CD14-positive monocyte (primary cell): ENCODE data around the gene IL36RN. TPM values are rescaled to one million over a fixed set of nuclear protein-coding genes. Genes with fewer than 3 reads are reported as not detected.

Experiments used
- DNase-seq, 3 donors: peaks; one replicate each; pipeline ENCODE4 v3.0.0-alpha.2; 2011 to 2022
- H2AFZ ChIP-seq: 2 replicates; pipeline ENCODE4 v1.6.0; 2012; ENCODE audit warnings: mild to moderate bottlenecking, low read depth, low read length, inconsistent platforms; ENCODE audit not compliant: insufficient read depth, poor library complexity, severe bottlenecking
- H3K27ac ChIP-seq, 2 donors: 1 replicate in 1 of 2; 2 replicates in 1 of 2; pipeline ENCODE4 v1.5.1; 2012 to 2013; ENCODE audit warnings: low read length in 2 of 2, control low read depth in 1 of 2, inconsistent platforms in 1 of 2, low read depth in 1 of 2, mild to moderate bottlenecking in 1 of 2
- H3K27me3 ChIP-seq, 2 donors: one replicate each; pipeline versions ENCODE4 v1.6.0 to v1.6.1; 2011 to 2013; ENCODE audit warnings: low read length in 2 of 2; ENCODE audit not compliant: control insufficient read depth in 2 of 2, insufficient read depth in 2 of 2
- H3K36me3 ChIP-seq, 2 donors: replicated peaks in 1 of 2; 1 replicate in 1 of 2; 2 replicates in 1 of 2; pipeline versions ENCODE4 v1.5.1 to v1.6.1; 2012 to 2013; ENCODE audit warnings: low read length in 2 of 2, control low read depth in 1 of 2, inconsistent platforms in 1 of 2, mild to moderate bottlenecking in 1 of 2; ENCODE audit not compliant: insufficient read depth in 2 of 2, control insufficient read depth in 1 of 2
- H3K4me1 ChIP-seq, 2 donors: 1 replicate in 1 of 2; 2 replicates in 1 of 2; pipeline versions ENCODE4 v1.5.1 to v1.6.1; 2012 to 2013; ENCODE audit warnings: low read length in 2 of 2, control low read depth in 1 of 2, inconsistent platforms in 1 of 2, mild to moderate bottlenecking in 1 of 2, moderate library complexity in 1 of 2; ENCODE audit not compliant: insufficient read depth in 2 of 2, control insufficient read depth in 1 of 2
- H3K4me2 ChIP-seq: replicated peaks from 2 replicates; pipeline ENCODE3; 2012; ENCODE audit warnings: low read length, moderate library complexity, mild to moderate bottlenecking; ENCODE audit not compliant: poor library complexity, severe bottlenecking; ENCODE audit errors: extremely low read depth
- H3K4me3 ChIP-seq, 3 experiments: fragments of 200-600 bp in 1 of 3; sonication (generic) in 1 of 3; replicated peaks in 1 of 3; 1 replicate in 2 of 3; 2 replicates in 1 of 3; pipeline ENCODE4 v1.5.1; 2011 to 2013; ENCODE audit warnings: low read length in 3 of 3, mild to moderate bottlenecking in 3 of 3, control low read depth in 2 of 3, low read depth in 2 of 3, inconsistent platforms in 1 of 3, moderate library complexity in 1 of 3
- H3K79me2 ChIP-seq: 2 replicates; pipeline ENCODE4 v1.6.0; 2012; ENCODE audit warnings: mild to moderate bottlenecking, control low read depth, inconsistent platforms, low read length, moderate library complexity; ENCODE audit not compliant: insufficient read depth
- H3K9ac ChIP-seq: 2 replicates; pipeline ENCODE4 v1.6.0; 2017; ENCODE audit warnings: low read length, mild to moderate bottlenecking; ENCODE audit not compliant: insufficient read depth, poor library complexity, severe bottlenecking
- H3K9me3 ChIP-seq, 2 donors: replicated peaks in 1 of 2; 1 replicate in 1 of 2; 2 replicates in 1 of 2; pipeline versions ENCODE4 v1.5.1 to v1.6.1; 2012 to 2013; ENCODE audit warnings: low read length in 2 of 2, control low read depth in 1 of 2; ENCODE audit not compliant: control insufficient read depth in 1 of 2, insufficient read depth in 1 of 2
- H4K20me1 ChIP-seq: 2 replicates; pipeline ENCODE4 v1.6.0; 2012; ENCODE audit warnings: mild to moderate bottlenecking, low read length, control low read depth, moderate library complexity; ENCODE audit not compliant: insufficient read depth
- H3K27ac Mint-ChIP-seq, 7 donors: one replicate each; pipeline ENCODE4 v1.8.0; 2020; ENCODE audit warnings: mild to moderate bottlenecking in 7 of 7, mixed read lengths in 7 of 7, moderate library complexity in 6 of 7, inconsistent platforms in 2 of 7
- H3K27me3 Mint-ChIP-seq, 3 donors: one replicate each; pipeline ENCODE4 v1.8.0; 2021 to 2022; ENCODE audit warnings: low read depth in 3 of 3, mild to moderate bottlenecking in 3 of 3, mixed read lengths in 3 of 3, moderate library complexity in 3 of 3, inconsistent platforms in 1 of 3
- H3K36me3 Mint-ChIP-seq, 2 donors: one replicate each; pipeline ENCODE4 v1.8.0; 2020; ENCODE audit warnings: mixed read lengths in 2 of 2, inconsistent platforms in 1 of 2, mild to moderate bottlenecking in 1 of 2
- H3K4me1 Mint-ChIP-seq: one replicate; pipeline ENCODE4 v1.8.0; 2020; ENCODE audit warnings: mild to moderate bottlenecking, mixed read lengths
- H3K4me3 Mint-ChIP-seq, 2 donors: one replicate each; pipeline ENCODE4 v1.8.0; 2020; ENCODE audit warnings: mild to moderate bottlenecking in 2 of 2, mixed read lengths in 2 of 2, moderate library complexity in 1 of 2
- H3K9me3 Mint-ChIP-seq, 7 donors: one replicate each; pipeline ENCODE4 v1.8.0; 2020 to 2022; ENCODE audit warnings: mixed read lengths in 7 of 7, mild to moderate bottlenecking in 6 of 7, moderate library complexity in 6 of 7, inconsistent platforms in 2 of 7
- WGBS: methylation state at CpG from one replicate; pipeline ENCODE4 v1.1.5; 2013; ENCODE audit warnings: missing lambda C conversion rate; ENCODE audit not compliant: insufficient coverage; 5-methylcytosine and 5-hydroxymethylcytosine counted together
- intact Hi-C, 2 donors: fragments of 100-400 bp; cut with micrococcal nuclease; formaldehyde crosslinking; loops; one replicate each; pipeline versions ENCODE4 v1.15.0 to v1.15.1; 2023
- polyA plus RNA-seq, 3 donors: library from polyadenylated mRNA; depleted of rRNA in 1 of 3; unstranded in 2 of 3; stranded (reverse) in 1 of 3; fragments of 300-500 nt in 2 of 3; fragments of >200 nt in 1 of 3; fragmentation: Illumina TruSeq in 2 of 3; gene quantifications; 1 replicate in 2 of 3; 2 replicates in 1 of 3; pipeline ENCODE4 v1.2.3, GENCODE V29; 2012 to 2021
- TF ChIP-seq, protein P1 (sequence below): fragments of 200-600 bp; IDR thresholded peaks from one replicate; pipeline ENCODE4 v1.8.0; 2022; ENCODE audit warnings: antibody characterized with exemption, mild to moderate bottlenecking

IL36RN gene
- polyA plus RNA-seq, 3 donors = not detected

DNA sequence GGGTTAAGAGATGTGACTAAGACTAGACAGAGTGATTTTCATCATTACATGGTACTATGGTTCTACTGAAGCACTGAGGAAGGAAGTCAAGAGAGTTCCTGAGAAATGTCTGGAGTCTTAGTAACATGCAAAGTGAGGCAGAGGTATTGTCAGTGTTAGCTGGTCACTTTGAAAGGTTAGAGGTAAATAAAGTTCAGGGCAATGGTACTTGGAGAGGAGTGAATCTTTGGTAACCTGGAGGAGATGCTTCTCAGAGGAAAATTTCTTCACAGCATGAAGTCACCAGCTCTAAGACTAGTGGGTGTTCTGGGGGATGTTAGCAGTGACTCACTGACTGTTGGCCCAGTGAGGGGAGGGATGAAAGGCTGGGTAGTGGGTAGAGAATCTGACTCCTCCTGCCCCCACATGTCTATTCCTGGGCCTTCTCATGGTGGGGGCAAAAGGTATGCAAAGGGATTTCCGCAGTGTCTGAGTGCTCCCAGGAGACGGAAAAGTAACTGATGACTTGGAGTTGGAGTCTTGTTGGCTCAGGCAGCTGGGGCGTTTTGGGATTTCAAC, 45.1 kb downstream of the IL36RN start:
- H3K27ac ChIP-seq = no peak overlapping the region
- peaks cover 0 to 3% of the 10 kb centered on the region in 2 donors for H3K9me3 ChIP-seq
- no CpG with 5 or more reads among the region's 3 CpGs for WGBS
- H3K27me3 Mint-ChIP-seq = peaks cover 0 to 7% (median 0%) of the 10 kb centered on the region in 3 donors
- H3K27me3 ChIP-seq = no peaks in the 10 kb centered on the region
- peaks cover 13% of the 10 kb centered on the region for H3K4me1 Mint-ChIP-seq
- intact Hi-C loops = loop anchor here in 1 of 2 donors (2.0 kb wide), 1 partner anchor 21 kb away; no protein-coding TSS in a partner anchor
- H3K4me1 ChIP-seq = no peaks in the 10 kb centered on the region
- DNase-seq = peak in 2 of 3 donors; percentile 41 to 78
- H3K4me3 Mint-ChIP-seq = no peak overlapping the region
- H3K9ac ChIP-seq = no peak overlapping the region
- H3K36me3 ChIP-seq = no peaks in the 10 kb centered on the region
- H3K27ac Mint-ChIP-seq = peak overlapping the region in 2 of 7 donors; percentile 2 to 67
- TF ChIP-seq, protein P1, sequence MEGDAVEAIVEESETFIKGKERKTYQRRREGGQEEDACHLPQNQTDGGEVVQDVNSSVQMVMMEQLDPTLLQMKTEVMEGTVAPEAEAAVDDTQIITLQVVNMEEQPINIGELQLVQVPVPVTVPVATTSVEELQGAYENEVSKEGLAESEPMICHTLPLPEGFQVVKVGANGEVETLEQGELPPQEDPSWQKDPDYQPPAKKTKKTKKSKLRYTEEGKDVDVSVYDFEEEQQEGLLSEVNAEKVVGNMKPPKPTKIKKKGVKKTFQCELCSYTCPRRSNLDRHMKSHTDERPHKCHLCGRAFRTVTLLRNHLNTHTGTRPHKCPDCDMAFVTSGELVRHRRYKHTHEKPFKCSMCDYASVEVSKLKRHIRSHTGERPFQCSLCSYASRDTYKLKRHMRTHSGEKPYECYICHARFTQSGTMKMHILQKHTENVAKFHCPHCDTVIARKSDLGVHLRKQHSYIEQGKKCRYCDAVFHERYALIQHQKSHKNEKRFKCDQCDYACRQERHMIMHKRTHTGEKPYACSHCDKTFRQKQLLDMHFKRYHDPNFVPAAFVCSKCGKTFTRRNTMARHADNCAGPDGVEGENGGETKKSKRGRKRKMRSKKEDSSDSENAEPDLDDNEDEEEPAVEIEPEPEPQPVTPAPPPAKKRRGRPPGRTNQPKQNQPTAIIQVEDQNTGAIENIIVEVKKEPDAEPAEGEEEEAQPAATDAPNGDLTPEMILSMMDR = no peak
- peaks cover 0 to 5% (median 3%) of the 10 kb centered on the region in 7 donors for H3K9me3 Mint-ChIP-seq
- H4K20me1 ChIP-seq = no peaks in the 10 kb centered on the region
- no peak overlapping the region for H3K4me3 ChIP-seq
- no peak overlapping the region for H3K4me2 ChIP-seq
- H3K79me2 ChIP-seq = no peaks in the 10 kb centered on the region
- H2AFZ ChIP-seq = no peak overlapping the region
- H3K36me3 Mint-ChIP-seq = peaks cover 3 to 4% of the 10 kb centered on the region in 2 donors

DNA sequence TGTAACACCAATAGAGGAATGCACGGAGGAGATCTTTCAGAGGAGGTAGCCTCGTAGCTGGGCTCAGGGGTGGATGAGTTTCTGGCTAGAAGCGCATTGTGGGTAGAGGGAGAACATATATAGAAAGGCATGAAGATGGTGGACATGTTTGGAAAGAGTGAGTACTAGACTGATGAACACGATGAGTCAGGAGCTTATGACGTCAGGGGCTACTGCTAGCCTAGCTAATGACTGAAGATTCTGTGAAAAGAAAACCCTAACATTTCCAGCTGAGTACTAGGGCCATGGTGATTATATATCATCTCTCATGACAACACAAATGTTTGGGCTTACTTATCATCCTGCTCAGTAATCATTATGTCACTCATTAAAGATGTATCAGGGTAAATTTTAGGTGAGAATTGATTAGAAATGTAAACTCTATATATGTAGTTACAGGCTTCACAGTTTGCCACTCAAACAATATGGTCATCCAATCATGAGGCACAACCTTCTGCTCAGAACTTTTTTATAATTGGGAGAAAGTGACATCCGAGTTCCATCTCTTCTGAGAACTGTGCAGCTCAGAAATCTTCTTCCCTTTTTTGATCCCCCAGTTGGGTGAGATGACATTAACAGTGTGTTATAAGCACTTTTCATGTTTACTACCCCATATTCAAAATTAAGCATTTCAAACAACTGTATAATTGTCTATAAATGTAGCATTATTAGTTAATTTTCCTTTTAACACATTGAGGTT, 46.2 kb downstream of the IL36RN start:
- Histone ChIP-seq H3K4me3 (no peak overlapping the region), H3K36me3 (no peaks in the 10 kb centered on the region), H2AFZ (no peak overlapping the region), H3K27me3 (no peaks in the 10 kb centered on the region), H3K27ac (no peak overlapping the region), H4K20me1 (no peaks in the 10 kb centered on the region), H3K4me1 (no peaks in the 10 kb centered on the region), H3K79me2 (no peaks in the 10 kb centered on the region), H3K9ac (no peak overlapping the region), H3K9me3 (peaks cover 0 to 3% of the 10 kb centered on the region in 2 donors), H3K4me2 (no peak overlapping the region)
- Mint-ChIP-seq H3K27me3 (peaks cover 0 to 7% (median 0%) of the 10 kb centered on the region in 3 donors), H3K27ac (peak overlapping the region in 3 of 7 donors; percentile 6 to 57 (median 26)), H3K4me3 (no peak overlapping the region), H3K36me3 (peaks cover 3 to 4% of the 10 kb centered on the region in 2 donors), H3K9me3 (peaks cover 0 to 5% (median 3%) of the 10 kb centered on the region in 7 donors), H3K4me1 (peaks cover 13% of the 10 kb centered on the region)
- TF ChIP-seq, protein P1 = no peak
- peak in 2 of 3 donors; percentile 59 to 84 for DNase-seq
- intact Hi-C loops = loop anchor here in 1 of 2 donors (2.0 kb wide), 1 partner anchor 22 kb away; no protein-coding TSS in a partner anchor
- 97% methylated on average over 3 of the region's 6 CpGs for WGBS
